NCI-H524 (cell line): Measurements from ENCODE around the gene CCNK.
A peak's percentile ranks its signal among the peaks of the same experiment; 100 is the strongest.

Experiments
- DNase-seq, 2 experiments: peaks; one replicate each; lab custom pipeline; 2025; lab: John Stamatoyannopoulos, UW

The CCNK gene

DNA sequence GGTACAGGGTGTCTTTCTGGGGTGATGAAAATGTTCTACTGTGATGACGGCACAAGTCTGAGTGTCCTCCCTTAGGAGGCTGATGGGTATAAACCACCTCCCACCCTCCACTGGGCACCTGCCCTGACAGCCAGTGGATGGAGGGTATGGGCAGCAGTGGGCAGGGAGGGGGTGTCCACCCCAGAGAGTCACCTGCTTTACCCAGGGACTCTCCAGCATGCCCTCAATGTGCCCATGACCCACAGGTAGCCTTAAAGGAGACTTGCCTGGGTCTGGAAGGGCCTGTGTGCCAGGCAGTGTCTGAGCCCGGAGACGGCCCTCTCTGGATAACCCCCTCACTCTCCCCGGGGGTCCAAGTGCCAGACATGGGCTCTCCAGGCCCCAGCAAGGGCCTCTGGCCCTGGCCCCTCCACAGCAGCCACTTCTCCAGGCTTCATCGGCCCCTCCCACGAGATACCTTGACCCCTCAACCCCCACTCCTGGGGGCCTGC, 38.8 kb downstream of the CCNK start:
- no peak for DNase-seq

DNA sequence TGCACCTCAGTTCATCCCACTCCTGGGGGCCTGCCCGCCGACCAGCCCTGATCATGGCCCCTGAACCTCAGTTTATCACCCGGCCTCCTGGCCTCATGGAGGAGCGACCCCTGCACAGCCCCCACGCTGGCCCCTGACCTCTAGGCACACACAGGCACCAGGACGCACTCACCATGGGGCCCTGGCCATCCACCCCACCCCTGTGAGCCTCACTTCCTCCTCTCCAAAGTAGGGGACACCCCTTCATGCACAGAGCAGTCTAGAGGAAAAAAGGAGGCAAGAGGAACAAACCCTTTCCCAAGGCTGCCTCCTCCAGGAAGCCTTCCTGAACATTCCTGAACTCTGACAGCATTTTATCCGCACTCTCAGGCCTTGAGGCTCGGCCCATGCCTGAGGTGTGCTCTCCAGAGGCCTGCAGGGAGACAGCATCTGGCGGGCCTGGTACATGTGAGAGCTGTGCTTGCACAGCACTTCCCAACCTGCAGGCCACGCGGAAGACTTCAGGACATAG, 39.4 kb downstream of the CCNK start:
- no peak for DNase-seq

DNA sequence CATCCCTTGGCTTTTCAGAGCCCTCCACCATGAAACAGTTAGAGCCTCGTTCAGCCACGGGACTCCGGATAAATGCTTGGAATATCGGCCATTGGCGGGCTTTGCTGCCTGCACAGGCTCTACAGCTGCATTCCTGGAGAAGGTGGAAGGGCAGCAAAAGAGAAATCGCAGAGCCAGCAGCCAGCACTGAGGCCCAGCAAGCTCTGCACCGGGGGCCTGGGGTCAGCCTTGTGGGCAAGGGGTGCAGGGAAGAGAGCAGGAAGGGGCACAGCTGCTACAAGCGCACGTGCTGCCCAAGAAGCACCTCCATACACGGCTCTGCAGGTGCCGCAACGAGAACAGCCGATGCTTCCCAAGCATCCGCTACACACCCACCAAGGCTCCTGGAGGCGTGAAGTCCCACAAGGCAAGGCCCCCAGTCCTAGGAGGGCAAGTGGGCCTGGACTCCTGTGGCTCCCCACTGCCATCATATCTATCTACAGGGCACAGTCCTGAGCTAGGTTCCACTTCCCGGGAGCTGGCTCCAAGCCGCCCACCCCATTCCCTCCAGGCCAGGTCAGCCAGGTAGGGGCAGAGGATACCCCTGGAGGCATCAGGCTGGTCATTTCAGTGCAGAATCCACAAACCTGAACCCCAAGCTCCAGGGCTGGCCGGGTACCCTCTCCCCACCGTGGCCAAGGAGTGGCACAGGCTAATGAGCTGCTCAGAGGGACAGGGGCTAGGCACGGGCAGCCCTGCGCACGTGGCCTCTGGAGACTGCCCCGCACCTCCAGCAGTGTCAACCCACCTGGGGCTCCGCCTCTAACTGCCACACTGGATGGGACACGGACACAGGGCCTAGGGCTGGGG, 40.2 kb downstream of the CCNK start:
- DNase-seq, result no peak

DNA sequence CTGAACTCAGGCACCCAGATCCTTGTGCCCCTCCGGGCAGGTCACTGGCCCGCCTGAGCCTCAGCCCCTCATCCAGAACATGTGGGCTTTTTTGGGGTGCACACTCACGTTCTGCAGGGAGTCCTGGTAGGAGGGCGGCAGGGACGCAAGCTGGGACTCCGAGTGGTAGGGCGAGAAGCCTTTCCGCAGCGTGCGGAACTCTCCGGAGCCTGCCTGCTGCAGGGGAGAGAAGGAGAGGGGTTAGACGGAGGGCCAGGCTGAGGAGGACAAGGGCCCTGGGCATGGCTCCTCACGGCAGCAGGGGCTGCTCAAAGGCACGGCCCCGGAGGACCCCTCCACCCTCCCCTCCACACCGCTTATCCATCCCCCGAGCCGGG, 40.8 kb downstream of the CCNK start:
- no peak for DNase-seq

DNA sequence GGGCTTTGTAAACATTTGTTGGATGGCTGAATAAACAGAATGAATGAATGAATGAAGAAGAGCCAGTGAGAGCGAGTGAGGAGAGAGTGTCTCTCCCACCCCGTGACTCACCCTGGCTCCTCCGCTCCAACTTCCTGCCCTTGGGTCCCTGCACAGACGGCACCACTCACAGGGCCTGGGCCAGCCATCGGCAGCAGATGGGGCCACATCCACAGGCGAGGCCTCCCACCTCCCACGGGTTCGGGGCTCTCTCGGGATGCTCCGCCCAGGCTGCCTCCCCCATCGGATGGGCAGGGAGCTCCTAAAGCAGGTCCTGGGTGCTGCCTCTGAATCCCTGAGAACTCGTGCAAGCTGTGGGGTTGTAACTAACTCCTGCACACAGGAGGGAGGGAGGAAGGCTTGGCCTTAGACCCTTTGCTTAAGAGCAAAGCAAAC, 41.3 kb downstream of the CCNK start:
- peak in 1 of 2 experiments; percentile 63 for DNase-seq

DNA sequence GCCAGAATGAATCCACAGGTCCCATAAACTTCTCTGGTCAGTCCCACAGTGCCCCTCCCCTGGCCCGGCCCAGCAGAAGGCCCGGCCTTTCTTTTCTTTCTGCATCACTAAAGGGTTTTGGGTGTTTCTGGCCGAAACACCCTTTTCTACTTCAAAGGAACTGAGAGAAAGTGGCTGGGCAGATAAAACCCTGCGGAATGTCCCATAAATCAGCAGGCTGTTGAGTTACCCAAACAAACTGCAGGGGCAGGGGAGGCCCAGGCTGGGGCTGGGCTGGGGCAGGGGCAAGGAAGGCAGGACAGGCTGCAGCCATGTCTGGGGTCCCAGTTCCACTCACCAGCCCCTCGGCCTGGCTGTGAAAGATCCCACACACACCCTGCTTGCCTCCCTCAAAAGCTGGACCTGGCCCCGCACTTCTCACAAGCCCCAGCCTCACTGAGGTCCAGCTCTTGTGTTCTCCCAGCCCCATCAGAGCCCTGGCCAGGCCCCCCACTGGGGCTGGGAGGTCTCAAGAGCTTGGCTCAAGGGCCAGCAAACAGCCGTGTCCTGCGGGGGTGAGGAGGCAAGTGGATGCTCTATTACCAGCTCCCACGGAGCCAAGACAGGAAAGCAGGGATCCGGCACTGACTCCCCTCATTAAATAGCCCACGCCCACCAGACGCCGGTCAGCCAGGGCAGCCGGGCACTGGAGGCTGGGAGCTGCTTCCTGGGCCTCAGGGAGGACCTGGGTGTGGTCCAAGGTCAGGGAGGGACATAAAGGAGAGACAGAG, 41.9 kb downstream of the CCNK start:
- no peak for DNase-seq

DNA sequence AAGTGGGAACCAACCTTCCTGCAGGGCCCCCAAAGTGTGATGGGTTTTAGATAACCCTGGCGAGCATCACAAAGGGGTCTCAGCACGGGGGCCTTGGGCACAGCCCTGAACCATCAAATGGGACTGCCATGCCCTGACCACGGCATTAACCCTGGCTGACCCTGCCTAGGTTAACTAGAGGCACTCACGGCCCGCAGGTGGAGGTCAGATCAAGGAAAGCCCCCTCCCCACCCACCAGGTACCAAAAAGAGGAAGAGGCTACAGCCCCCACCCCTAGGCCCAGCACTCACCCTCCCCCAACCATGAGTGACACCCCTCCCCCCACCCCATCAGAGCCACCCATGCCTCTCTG, 42.5 kb downstream of the CCNK start:
- no peak for DNase-seq

DNA sequence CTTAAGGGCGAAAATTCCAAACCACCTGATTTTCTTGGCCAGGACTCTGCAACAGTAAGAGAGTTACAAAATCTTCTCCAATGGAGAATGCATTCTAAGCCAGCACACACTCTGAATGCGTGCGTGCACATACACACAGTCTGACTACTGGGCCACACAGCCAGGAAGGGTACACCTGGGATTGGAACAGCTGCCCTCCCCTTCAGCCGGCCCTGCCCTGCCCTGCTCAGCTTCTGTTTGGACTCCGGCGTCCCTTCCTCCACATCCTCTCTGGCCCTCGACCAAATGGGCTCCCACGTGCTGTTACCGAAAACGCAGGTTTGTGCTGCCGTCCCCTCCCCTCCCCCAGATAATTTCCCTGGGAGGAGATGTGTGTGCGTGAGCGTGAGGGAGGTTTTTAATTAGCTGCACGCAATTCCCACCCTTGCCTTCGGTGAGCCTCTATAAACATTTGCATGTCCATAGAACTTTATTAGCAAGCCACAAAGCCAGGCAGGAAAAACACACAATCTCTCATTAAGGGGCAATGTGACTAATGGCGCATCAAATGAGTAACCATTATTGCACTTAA, 43.0 kb downstream of the CCNK start:
- DNase-seq, result no peak

DNA sequence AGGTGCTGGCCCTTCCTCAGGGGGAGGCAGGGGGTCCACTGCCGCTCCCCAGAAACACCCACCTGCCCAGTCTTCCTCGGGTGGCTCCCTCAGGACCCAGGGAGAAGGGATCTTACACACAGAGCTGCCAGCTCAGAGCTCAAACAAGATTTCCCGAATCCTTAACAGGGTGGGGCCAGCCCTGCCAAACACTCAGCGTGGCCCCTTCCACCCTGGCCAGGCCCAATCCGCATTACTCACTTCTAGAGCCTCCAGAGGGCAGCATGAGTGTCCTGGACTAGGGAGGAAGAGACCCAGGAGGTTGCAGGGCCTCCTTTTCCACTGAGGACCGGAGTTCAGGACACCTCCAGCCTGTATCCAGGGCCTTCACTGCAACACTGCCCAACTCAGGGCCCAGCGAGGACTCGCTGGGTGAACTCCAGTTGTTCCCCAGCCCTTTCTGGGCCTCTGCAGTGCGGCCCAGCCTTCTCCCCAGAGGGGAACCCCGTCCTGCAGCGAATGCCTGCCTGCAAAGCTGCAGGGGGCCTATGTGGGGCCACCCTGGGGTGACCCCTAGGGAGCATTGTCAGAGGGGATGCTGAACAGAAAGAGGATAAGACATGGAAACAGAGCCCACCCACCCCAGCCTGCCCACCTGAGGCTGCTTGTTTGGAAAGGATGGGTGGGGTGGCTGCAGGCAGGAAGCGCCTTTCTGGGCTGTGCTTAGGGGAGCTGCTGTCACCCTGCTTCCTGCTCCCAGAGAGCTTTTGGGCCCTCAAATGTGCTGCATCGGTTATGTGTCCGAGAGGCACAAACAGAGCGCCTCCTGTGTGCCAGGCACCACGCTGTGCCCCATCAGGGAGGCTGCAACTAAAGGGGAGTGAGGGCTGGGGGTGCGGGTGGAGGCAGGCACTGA, 43.8 kb downstream of the CCNK start:
- DNase-seq, result peak; percentile 41 to 65

DNA sequence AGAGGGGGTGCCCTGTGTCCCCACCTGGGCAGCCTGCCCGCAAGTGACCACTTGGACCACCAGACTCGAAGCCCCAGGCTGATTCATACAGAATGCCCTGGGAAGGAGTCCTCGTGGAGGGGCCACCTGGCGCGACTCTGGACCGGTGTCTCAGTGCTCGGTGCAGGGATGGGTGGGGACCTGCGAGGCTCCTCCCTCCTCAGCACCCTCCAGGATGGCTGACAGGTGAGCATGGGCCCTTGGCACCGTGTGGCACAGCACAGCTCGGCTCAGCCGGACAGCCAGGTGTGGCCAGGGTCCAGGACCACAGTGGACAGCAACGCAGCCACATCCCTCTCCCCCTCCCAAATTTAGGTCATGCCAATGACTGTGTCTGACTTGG, 44.5 kb downstream of the CCNK start:
- no peak for DNase-seq

DNA sequence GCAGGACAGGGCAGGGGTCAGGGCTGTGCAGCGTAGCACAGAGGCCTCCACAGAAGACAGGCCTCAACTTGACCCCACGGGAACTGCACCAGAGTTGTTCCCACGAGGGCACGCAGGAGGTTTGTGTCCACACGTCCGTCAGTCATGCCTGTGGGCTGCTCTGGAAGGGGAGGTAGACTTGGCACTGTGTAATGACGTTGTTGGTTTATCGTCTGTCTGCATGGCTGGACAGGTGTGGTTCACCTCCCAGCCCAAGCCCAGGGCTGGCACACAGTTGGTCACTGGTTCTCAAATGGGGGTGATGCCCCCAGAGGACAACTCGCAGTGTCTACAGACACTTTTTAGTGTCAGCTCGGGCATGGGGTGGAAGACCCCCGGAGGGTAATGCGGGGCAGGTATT, 45.8 kb downstream of the CCNK start:
- no peak for DNase-seq

DNA sequence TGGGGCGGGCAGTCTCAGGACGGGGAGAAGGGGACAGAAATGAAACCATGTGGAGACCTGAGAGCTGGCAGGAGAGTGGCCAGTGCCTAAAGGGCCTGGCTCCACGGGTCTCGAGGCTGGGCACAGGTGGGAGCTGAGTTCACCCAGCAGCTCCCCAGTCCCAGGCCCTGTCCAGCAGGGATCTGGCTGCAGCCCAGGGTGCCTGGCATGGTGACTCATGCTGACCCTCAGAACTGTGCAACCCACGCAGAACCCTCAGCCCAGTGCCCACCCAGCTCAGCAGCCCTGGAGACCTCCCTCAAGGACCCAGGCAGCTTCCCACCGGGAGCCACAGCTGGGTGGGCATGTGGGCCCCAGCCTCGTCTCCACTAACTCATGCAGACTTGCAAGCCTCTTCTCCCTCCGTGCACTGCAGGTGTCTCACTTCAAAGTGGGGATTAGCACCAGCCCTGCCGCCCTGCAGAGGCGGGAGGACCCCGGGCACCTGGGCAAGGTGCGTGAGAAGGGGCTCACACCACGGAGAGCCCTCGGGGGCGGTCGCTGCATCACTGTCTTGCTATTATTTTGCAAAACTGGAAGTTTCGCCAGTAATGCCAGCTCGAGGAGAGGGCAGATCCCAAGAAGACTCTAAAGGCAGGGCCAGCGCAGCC, 46.3 kb downstream of the CCNK start:
- DNase-seq, result no peak

DNA sequence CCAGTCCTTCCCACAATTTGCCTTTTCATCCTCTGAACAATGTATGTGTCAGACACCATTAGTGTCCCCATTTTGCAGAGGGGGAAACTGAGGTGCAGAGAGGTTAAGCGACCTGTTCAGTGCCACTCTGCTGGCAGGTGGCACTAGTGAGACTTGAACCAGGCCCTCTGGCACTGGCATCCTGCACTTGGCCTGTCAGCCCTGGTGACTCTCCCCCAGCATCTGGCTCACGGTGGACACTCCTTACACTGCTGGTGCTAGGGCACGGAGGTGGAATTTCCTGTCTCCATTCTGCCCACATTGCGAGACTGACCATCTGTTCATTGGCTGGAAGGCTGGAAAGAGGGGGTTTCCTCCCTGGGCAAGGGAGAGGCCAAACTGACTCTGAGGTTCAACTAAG, 48.7 kb downstream of the CCNK start:
- peak in 1 of 2 experiments; percentile 48 for DNase-seq

DNA sequence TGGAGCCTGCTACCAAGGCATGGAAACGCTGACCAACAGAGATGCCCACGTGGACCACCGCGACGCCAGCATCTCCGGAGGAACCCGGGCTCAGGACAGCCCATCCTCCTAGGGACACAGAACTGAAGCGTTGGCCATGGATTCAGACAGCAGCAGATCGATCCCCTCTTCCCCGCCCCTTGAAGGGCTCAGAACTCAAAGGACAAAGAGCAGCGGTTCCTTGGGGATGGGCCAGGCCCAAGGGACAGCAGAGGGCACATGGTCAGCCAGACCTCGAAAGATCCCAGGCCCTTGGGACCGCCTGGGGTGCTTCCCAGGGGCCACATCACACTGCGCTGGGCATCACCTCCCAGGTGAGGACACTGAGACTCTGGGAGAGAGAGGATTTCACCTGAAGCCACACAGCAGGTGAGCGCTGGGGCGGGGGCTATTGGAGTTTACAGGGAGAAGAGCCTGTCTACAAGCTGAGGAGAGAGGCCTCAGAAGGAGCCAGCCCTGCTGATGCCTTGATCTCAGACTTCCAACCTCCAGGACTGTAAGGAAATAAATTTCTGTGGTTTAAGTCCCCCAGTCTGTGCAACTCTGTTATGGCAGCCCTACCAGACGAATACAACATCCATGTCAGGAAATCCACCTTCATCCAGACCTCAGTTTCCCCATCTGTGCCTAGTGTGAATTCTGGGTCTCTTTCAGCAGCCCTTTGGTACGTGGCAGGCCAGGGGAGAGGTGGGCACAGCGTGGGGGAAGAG, 49.4 kb downstream of the CCNK start:
- DNase-seq, result no peak

DNA sequence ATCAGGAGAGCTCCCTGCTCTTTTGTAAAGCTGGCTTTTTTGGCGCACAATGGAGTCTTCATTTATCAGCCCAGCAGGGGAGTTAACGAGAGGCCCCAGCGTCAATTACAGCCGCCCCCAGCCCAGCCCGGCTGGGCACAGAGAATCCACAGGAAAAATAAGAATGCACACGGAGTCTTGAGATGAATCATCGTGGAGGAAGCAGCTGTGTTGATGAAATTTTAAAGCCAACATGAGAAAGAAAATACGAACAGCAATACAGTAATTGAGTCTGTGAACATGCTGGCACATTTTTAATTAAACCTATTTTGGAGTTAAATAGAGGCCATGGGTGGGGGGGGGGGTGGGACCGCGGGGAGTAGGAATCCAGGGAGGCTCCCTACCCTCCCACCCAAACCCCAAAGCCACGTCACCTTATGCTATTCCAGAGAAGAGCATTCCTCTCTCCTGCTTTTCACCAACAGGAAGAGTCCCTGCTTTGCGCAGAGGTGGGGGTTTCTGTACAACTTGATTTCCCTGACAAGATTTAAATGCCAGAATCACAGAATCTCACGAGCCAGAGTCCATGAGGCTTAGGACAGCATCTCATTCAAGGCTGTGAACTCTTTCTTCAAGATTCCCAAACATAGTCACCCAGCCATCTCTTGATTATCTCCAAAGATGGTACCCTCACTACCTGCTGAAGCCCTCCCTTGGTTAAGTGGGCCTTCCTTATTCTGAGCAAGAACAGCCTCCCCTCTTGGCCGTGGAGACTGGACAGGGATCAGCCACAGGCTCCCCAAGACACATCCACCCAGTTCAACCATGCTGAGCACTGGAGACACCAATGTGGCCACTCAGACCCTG, 50.3 kb downstream of the CCNK start:
- DNase-seq, result no peak

DNA sequence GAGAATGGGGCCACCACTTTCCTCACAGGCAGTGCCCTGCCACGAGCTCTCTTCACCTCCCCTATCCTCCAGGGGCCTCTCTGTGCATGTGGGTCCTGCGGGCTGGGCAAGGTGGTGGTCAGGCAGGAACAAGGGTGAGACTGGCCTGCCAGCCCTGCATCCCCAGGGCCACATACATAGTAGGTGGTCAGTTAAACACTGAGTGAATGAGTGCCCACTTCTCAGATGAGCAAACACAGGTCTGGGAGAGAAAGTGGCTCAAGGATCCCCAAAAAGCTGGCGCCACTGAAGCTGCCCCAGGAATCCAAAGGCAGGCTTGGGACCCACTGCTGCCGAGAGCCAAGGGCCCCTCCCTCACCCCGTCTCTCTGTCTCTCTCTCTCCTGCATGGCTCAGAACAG, 51.1 kb downstream of the CCNK start:
- DNase-seq, result no peak

DNA sequence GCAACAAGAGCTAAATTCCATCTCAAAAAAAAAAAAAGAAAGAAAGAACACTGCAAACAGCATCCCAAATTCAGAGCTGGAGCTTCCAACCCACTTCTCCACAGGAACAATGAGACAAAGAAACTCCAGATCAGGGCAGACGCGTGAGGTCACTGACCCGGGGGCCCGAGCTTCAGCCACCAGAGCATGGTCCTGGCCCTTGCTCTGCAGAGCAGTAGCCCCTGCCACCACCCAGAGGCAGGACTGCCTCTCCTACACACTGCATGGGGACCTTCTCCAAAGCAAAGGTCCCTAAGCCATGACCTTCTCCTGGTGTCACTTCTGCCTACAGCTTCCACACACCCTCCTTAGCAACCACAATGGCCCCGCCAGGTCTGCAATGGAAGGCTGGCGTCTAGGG, 53.1 kb downstream of the CCNK start:
- no peak for DNase-seq

DNA sequence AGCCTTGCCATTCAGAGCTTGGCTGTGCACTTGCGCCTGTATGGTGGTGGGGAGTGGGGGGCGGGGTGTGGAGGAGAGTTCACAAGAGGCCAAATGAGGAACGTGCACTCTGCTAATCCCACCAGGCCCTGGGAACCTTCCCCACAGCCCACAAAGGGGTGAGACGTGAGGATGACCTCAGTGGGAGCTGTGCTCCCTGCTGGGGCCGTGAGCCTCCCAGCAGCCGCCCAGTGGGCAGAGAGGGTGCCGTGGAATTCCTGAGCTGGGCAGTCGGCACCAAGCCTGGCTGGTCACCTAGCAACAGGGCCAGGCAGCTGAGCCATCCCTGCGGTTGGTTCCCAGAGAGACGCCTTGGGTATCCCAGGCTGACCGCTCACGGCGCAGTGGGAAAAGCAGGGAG, 53.7 kb downstream of the CCNK start:
- DNase-seq, result no peak

DNA sequence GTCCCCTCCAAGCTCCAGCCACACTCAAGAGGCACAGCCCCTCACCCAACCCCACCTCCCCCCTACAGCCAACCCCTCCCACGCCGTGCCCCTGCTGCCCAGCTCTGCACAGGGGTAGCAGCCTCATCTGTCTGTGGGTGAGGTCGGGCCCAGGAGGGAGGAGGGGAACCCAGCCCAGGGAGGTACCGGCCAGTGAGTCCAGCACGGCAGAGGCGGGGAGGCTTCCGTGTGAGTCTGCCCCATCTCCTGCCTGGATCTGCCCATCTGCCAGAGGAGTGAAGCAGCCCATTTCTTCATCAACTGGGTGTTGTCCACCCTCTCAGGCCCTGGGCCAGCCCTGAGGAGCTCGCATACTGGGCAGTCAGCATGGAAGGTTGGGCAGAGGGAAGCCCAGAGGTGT, 54.2 kb downstream of the CCNK start:
- DNase-seq, result no peak
